SH-SY5Y (cell line): ENCODE results near the gene PTPRD.

ENCODE experiments used
- GATA2 ChIP-seq: IDR thresholded peaks from 2 replicates; pipeline ENCODE4 v1.6.1; 2011; ENCODE audit warnings: mild to moderate bottlenecking, low read depth, low read length
- GATA3 ChIP-seq: IDR thresholded peaks from 2 replicates; pipeline ENCODE4 v1.6.1; 2011; ENCODE audit warnings: low read depth, mild to moderate bottlenecking, low read length, moderate library complexity

Gene PTPRD

DNA sequence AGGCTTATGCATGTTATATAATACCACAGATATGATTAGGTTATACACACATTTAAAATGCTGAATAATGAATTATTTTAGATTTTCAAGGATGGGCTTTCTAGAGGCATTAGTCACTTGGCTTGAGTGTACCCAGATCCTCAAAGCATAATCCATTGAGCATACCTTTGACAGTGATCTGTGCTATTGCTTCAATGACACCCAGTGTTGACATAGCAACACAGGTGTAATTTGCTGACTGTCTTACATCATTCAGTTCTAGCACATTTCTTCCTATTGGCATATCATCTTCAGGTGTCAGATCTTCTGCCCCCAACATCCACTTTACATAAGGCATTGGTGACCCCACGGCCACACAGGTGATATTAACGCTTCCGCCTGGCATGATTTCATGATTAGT, 2091.7 kb downstream of the PTPRD start:
- no peak for TF ChIP-seq GATA3
- no peak for TF ChIP-seq GATA2

DNA sequence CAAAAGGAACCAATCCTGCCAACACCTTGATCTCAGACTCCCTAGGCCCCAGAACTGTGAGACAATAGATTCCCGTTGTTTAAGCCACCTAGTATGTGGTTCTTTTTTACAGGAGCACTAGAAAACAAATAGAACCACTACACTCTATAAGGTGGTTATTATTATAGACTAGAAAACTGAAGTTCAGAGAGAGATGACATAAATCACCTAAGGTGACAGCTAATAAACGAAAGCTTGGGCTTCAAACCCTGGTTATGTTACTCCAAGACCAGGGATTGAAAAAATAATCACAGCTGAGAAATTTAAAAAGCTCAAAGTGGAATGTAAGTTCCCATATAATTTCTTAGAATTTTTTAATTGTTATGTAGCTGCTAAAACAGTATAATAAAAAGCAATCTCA, 2097.1 kb downstream of the PTPRD start:
- TF ChIP-seq GATA2 (no peak), GATA3 (no peak)

DNA sequence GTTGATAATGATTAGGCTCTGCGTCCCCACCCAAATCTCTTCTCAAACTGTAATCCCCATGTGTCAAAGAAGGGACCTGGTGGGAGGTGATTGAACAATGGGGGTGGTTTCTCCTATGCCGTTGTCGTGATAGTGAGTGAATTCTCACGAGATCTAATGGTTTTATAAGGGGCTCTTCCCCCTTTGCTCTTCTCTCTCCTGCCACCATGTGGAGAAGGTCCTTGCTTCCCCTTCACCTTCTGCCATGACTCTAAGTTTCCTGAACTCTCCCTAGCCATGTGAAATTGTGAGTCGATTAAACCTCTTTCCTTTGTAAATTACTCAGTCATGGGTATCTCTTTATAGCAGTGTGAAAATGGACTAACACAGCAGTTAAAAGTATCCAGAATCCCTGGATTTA, 2098.0 kb downstream of the PTPRD start:
- TF ChIP-seq GATA3: no peak
- no peak for TF ChIP-seq GATA2

DNA sequence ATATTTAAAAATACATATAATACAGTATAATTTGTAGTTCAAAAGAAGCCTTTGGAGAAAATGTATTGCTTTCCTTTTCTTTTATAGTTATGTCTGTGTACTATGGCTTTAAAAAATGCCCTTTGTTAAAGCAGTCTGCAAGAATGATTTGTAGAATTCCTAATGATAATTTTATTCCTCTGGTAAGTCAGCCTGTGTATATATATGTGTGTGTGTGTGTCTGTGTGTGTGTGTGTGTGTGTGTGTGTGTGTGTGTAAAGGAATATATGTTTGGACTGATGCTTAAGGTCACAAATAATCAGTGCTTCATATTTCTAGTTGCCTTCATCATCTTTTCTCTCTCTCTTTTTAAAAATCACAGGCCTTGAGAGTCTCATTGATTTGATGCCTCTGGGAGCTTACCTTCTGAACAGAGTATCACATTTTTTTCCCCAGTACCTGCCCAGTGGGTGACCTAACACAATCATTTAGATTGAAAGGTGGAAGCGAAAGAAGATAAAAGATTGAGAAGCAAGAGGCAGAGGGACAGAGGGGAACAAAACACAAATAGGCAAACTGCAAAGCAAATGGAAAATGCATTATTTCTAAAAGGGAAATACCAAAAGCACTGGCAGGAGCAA, 2104.0 kb downstream of the PTPRD start:
- no peak for TF ChIP-seq GATA2

DNA sequence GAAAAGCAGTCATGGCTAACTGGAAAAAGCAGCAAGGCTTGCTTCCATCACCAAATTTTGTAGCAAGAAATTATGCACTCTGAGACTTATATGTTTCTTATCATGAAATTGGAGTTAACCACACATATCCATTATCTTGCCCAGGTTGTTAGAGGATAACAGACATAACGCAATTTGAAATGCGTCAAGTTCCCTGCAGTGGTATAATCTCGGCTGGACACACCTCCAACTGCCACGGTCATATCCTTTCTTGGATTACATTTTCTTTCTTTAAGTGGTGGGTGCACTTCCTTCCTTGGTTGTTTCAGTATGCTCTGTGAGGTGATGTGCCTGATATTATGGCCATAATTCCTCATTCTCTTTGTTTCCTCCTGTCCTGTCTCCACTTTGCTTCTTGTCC, 2118.2 kb downstream of the PTPRD start:
- TF ChIP-seq GATA2: no peak

DNA sequence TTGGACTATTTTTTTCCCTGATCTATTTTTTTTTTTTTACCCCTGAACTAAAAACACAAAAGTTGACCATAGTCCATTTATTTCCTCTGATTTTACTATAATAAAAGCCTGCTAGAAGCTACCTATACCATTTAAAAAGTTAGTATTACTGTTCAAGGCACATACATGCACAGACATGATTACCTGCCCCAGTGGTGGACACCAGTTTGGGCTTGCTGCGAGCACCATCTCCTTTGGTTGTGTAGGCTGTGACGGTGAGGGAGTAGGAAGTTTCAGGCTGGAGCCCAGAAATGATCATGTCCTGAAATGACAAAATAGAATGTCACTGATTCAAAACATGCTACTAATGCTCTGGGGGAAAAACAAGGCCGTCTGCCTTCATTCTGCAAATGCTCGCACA, 2120.1 kb downstream of the PTPRD start:
- TF ChIP-seq GATA3 (no peak), GATA2 (no peak)

DNA sequence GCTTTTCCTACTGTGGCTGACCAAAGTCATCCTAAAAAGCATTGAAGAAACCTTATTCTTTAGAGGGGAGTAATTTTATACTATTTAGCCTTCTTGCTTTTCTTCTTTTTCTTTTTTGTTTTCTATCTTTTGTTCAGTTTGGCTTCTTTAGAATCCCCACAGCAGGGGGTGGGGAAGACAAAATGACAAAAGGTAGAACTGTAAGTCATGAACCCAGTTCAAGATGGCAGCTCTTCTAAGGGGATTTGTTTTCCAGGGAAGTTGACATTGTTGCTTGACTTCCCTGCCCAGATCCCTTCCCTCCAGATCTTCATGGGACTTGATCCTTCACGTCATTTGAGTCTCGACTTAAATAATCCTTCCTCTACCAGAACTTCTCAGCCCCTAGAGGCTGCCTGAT, 2120.8 kb downstream of the PTPRD start:
- TF ChIP-seq GATA2 (no peak), GATA3 (no peak)

DNA sequence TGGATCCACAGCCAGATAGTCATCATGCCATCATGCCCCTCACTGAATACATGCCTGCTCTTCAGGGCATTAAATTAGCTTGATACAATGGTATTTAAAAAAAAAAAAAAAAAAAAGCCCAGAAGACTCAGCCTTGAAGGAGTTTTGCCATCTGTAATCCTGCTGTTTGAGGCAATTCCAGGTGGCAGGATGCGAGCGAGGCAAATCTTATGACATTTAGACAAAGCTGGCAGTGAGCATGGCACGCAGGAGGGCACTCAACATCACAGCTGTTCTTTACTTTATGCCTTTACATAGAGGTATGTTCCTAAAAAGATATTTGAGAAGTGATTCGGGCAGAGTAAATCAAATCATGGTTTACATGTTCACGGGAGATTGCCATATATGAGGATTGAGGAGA, 2121.2 kb downstream of the PTPRD start:
- no peak for TF ChIP-seq GATA2
- TF ChIP-seq GATA3: no peak

DNA sequence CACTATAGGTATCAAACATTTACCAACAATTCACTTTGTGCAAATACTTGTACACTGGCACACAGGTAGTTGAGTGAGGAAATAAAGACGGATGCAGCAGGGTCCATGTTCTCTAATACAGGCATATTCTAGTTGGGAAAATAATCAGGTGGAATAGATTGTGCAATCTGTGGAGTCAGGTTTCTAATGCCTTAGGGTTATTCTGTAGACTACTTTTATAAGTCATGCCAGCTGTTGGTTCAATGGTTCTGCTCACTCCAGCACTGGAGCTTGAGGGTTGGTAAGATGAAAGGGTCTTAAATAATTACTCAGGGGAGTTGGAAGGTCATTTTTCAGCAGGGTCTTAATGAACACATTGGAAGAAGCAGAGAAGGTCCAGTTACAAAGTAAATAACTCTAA, 2123.0 kb downstream of the PTPRD start:
- TF ChIP-seq GATA3 (no peak), GATA2 (no peak)

DNA sequence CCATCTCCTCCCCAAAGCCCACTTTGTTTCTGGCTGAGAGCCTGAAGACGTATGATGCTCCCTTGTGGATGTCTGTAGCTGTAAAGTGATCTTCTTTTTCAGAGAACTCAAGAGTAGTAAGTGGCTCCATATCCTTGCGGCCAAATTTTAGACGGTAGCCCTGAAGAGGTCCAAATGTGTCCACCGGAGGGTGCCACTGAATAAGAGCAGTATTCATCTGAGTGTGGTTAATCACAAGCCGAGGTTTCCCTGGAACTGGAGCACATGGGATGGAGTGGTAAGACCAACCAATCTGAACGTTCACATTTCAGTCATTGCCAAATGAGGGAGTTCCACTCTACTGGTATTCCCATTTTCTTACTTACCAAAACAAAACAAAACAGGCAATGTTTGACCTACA, 2126.7 kb downstream of the PTPRD start:
- no peak for TF ChIP-seq GATA3
- TF ChIP-seq GATA2: no peak

DNA sequence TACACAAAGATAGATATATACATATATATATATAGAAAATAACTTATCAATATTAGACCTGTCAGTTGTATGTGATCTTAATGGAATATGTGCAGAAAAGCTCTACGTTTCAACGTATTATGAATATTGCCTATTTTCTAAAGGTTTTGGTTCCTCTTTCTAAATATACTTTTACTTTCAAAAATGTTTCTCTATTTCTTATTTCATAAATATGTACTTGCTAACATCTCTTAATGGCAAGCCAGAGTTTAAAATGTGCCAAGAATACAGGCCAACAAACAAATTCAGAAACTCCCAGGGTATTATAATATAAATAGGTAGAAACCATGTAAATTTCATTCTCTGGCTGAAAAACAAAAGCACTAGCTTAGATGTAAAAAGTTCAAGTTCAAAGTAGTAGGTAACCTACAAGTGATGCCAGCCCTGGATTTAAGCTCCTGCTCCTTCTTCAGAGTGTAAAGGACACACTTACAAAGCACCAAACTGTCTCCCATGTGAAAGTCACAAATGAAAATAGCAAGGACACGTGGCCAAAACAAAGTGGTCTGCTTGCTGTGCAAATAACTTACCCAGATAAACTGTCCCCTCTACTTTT, 2128.1 kb downstream of the PTPRD start:
- TF ChIP-seq GATA2 (no peak), GATA3 (no peak)

DNA sequence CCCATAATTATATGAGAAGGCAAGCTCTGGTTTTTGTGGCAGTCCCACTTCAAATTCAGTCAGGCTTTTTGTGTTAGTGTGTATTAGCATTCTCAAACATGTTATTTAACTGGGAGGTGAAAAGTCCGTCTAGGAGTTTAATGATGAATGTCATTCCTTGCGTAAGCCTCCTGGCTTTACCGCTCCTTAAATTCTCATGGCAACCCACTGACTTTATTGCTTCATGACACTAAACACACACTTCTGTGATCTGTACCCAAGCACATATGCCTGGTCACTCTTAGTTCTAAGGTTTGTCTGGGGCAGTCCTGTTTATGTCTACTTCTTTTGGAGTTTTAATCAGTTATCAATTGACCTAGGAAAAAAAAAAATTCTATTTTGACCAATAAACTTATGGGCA, 2135.4 kb downstream of the PTPRD start:
- TF ChIP-seq GATA3: no peak
- no peak for TF ChIP-seq GATA2

DNA sequence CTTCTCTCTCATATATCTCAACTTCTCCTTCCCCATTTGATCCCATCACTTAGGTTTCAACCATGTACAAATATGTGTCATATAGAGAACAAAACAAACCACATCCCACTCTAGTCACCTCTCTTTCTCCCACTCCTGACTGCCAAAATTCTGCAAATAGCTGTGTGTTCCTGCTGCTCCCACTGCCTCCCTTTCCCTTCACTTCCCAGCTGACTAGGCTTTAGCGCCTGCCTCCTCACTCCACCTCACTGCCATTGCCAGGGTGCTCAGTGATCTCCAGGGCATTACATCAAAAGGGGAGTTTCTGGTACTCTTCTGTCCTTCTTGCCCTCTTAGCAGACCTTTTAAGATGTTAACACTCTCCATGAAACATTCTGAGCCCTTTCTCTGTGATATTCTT, 2137.9 kb downstream of the PTPRD start:
- no peak for TF ChIP-seq GATA3
- TF ChIP-seq GATA2: no peak

DNA sequence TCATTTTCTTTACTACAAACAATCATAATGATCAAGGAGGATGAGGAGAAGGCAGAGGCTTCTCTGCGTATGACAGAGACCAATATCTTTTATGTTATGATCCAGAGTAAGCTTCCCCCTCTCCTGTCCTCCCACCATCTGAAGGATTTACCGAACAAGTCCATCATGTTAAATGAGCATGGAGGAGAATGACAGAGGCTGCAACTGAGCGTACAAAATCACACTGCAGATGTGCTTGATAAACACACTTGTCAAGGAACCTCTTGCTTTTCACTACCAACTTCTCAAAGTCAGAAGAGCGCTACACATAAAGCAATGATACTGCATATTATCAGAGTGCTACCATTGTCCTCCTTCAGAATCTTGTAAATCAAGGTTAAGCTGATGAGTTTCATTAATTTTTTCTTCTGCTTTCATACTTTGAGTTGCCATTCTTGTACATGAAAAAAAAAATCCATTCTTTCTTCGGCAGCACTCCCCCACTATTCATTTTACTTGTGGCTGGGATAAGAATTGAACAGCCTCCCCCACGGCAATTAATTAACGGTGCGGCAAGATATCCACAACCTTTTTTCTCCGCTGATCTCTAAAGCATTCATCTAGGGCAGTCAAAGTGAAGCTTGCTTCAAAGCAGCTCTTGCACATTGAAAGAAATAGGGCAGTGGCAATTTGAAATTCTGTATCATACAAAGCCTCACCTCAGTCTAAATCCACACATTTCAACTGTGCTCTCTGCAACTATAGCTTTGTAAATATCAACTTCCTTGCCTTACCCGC, 2139.4 kb downstream of the PTPRD start:
- TF ChIP-seq GATA2 (no peak), GATA3 (no peak)

DNA sequence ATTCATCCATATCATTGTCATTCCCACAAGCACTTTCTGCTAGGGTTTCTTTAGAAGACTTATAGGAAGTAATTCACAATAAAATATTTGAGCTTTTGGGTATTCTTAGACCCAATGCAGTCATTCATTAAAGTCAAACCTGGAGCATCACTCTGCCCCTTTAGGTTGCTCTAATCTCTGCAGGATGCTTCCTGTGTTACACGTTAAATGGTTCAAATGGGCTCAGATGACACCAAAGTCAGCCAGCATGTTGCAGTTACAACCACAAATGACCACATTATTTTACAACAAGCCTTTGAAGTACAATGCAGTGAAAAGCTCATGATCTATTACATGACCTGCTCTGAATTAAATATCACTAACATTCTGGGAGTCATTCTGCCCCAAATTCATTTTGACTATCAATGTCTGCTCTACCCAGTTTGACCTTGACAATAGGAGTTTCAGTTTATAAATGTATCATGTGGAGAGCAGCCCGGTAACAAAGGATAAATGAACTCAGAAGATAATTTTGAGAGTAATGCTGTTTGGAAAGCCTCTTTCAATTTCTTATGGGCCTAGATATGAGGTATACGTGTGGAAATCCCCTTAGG, 2144.7 kb downstream of the PTPRD start:
- TF ChIP-seq GATA3 (no peak), GATA2 (no peak)
